GM10248 (cell line): ENCODE data around the gene MPZL2.

Experiments
- CTCF ChIA-PET: fragments of 300-600 bp; sonication (Branson Sonifier 250); formaldehyde crosslinking; extraction: SDS; loops from one replicate; lab custom pipeline; 2021; ENCODE audit warnings: antibody characterized with exemption; lab: Yijun Ruan, JAX
- POLR2A ChIA-PET: fragments of 350-650 bp; sonication (Branson Sonifier 250); formaldehyde crosslinking; extraction: SDS; loops from one replicate; lab custom pipeline; 2020; ENCODE audit warnings: antibody characterized with exemption; lab: Yijun Ruan, JAX
- DNase-seq: peaks from one replicate; pipeline ENCODE4 v3.0.0; 2012; ENCODE audit errors: extremely low spot score
- CTCF ChIP-seq: IDR thresholded peaks from 2 replicates; pipeline ENCODE4 v1.5.1; 2012; ENCODE audit warnings: mild to moderate bottlenecking, low read depth; ENCODE audit errors: extremely low read depth, missing control alignments, control extremely low read depth

The MPZL2 gene

GRCh38 chr11:118241764-118242098 lies 22.4 kb downstream of the MPZL2 start:
- POLR2A ChIA-PET: interaction anchor here (0.6 kb wide), 1 partner anchor 138 kb away, joined by 3 read pairs; no protein-coding TSS in a partner anchor
- no peak for DNase-seq
- CTCF ChIA-PET: interaction anchor here (1.2 to 4.8 kb wide), 7 partner anchors 10 to 43 kb away, joined by 3 to 17 read pairs (median 5); partner anchors contain the start of gene MPZL3
- no peak for TF ChIP-seq CTCF

DNA sequence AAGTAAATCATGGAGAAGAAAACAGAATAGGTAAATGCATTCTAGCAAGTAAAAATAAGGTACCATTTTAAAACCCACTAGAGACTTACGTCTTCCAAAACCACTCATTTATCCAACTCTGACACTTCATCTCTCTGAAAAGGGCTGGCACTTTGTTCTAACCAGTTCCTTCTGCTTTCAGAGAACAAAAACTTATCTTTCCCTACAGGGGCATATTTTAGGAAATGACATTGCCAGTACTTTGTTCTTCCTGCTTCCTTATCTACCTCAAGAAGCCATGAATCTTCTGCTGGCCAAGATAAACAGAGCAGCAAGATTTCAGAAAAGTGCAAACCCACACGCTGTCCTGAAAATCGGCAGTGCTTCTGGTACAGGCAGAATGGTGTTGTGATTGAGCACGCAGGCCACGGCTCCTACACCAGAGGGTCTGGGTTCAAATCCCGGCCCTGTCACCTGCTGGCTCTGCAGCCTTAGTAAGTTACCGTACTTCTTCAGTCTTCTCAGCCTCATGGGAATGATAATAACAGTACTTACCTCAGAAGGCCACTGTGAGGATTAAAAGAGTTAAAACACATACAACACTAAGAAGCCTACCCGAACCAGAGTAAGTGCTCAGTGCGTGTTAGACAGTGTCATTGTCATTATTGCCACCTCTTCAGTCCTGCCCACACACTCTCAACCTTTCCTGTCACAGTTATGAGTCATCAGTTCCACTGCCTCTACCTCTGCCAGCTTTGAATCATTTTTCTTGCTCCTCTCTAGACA lies 22.9 kb downstream of the MPZL2 start:
- DNase-seq: peak; percentile 60
- TF ChIP-seq CTCF: no peak
- POLR2A ChIA-PET: interaction anchor here (0.6 kb wide), 1 partner anchor 138 kb away, joined by 3 read pairs; no protein-coding TSS in a partner anchor
- CTCF ChIA-PET: interaction anchor here (1.2 to 4.8 kb wide), 8 partner anchors 10 to 43 kb away, joined by 3 to 17 read pairs (median 5); partner anchors contain the start of gene MPZL3

DNA sequence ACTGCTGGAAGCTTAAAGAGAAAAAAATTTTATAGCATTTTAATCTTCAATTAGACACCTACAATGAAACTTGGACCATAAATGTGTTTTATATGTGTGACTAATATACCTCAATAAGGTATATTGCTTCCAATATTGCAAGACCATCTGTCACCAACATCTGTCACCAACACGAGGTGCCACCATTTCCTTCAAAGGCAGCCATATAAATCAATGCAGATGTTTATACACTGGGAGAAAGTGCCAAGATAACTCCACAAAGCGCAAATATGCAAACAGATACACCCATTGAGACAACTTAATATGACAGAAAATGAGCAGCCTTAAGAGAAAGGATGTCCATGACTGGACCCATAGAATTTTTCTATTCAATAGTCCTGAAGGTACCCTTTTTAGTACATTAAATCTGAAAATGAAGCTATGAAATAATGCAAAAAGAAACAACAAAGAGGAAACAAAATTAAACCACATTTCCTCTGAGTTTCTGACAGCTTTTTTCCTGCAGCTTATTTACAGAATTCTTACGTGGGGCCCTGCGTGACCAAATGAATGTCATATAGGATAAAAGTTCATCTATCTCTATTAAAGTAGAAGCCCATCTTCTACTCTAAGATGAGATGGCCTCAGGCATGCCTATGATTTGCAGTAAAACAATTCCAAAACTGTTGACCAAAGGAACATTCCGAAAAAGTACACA lies 24.4 kb downstream of the MPZL2 start:
- no peak for DNase-seq
- ChIA-PET CTCF (interaction anchor here (0.9 to 4.8 kb wide), 7 partner anchors 9 to 41 kb away, joined by 3 to 17 read pairs (median 4); no protein-coding TSS in a partner anchor), POLR2A (no interaction called here)
- TF ChIP-seq CTCF: no peak

- ChIA-PET POLR2A (no interaction called here), CTCF (interaction anchor here (0.9 to 4.8 kb wide), 6 partner anchors 9 to 40 kb away, joined by 3 to 17 read pairs (median 4); no protein-coding TSS in a partner anchor)
- no peak for TF ChIP-seq CTCF
- DNase-seq: no peak
Measured at GRCh38 chr11:118238929-118239328, 25.2 kb downstream of the MPZL2 start.

DNA sequence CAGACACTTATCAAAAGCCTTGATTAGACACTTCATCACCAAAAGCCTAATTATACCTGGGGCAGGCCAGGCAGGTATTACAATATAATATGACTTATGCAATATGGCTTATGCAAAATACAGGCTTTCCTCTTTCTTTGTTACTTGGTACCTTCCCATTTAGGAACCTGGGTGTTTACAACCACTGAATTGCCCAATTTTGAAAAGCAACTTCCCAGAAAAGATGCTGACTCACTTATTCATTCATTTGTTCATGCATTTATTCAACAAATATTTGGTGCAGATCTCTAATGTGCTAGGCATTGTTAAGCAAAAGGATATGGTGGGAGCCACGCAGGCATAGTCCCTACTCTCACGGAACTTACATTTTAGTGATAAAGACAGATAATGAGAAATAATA lies 25.7 kb downstream of the MPZL2 start:
- ChIA-PET POLR2A (no interaction called here), CTCF (interaction anchor here (1.1 to 1.8 kb wide), 2 partner anchors 8 to 22 kb away, joined by 4 read pairs; no protein-coding TSS in a partner anchor)
- TF ChIP-seq CTCF: no peak
- no peak for DNase-seq

GRCh38 chr11:118236170-118236569 lies 27.9 kb downstream of the MPZL2 start:
- ChIA-PET POLR2A (no interaction called here), CTCF (interaction anchor here (1.2 to 1.6 kb wide), 2 partner anchors 25 to 38 kb away, joined by 3 read pairs; no protein-coding TSS in a partner anchor)
- DNase-seq: no peak
- TF ChIP-seq CTCF: no peak
